ENCODE measurements around the gene SCN5A. TPM values are rescaled to one million over a fixed set of nuclear protein-coding genes. Genes with fewer than 3 reads are reported as not detected.

The SCN5A gene
- total RNA-seq, 1 donor from 2014 or later = 4.2 TPM

DNA sequence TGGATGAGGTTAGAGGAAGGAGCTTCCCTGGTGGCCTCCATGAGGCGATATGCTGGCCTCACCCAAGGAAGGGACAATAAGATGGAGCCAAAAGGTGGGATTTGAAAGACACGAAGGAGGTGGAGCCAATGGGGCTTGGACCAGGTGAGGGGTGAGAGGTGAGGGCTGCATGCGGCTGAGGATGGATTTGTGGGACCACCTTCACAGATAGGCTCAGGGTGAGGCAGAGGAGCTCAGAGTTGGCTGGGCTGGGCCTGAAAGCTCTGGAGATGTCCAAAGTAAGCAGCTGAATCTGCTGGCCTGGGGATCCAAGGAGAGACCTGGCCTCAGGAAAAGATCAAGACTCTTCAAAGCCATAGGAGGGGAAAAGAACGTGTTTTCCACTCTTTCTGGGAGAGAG lies 103.5 kb downstream of the SCN5A start:
- Mint-ChIP-seq H3K27ac (no peak overlapping the region), H3K4me3 (ENCODE audit: low read depth) (no peak overlapping the region), H3K4me1 (ENCODE audit: low read depth) (peaks cover 32% of the 10 kb centered on the region), H3K9me3 (ENCODE audit: low read depth) (no peaks in the 10 kb centered on the region), H3K27me3 (no peaks in the 10 kb centered on the region), H3K36me3 (ENCODE audit: insufficient read depth) (peaks cover 2% of the 10 kb centered on the region)
- DNase-seq (ENCODE audit: low spot score, unreplicated experiment) = no peak
- TF ChIP-seq CTCF (IDR thresholded peaks at IDR 0.05; ENCODE audit: unreplicated experiment) = no peak

DNA sequence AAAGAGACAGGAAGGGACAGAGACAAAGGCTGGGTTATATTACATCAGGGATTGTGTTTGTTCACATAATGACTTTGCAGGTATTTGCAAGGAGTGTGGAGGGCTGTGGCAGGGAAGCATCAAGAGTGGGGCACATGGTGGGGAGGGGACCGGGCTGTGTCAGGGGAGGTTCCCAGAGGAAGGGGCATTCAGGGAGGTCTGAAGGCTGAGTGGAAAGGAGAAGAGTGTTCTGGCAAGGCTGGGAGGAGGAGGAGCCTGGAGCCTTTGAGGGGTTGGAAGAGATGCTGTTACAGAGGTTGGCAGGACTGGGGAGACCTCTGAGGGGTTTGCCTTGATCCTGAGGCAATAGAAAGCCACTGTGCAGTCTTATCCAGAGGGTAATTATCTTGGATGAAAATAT lies 103.9 kb downstream of the SCN5A start:
- no peak for DNase-seq (ENCODE audit: low spot score, unreplicated experiment)
- no peaks in the 10 kb centered on the region for H3K27me3 Mint-ChIP-seq
- H3K27ac Mint-ChIP-seq = no peak overlapping the region
- H3K4me3 Mint-ChIP-seq (ENCODE audit: low read depth) = no peak overlapping the region
- H3K36me3 Mint-ChIP-seq (ENCODE audit: insufficient read depth) = peaks cover 2% of the 10 kb centered on the region
- H3K9me3 Mint-ChIP-seq (ENCODE audit: low read depth) = no peaks in the 10 kb centered on the region
- no peak for TF ChIP-seq CTCF (IDR thresholded peaks at IDR 0.05; ENCODE audit: unreplicated experiment)
- peaks cover 32% of the 10 kb centered on the region for H3K4me1 Mint-ChIP-seq (ENCODE audit: low read depth)

GRCh38 chr3:38544926-38545325 lies 104.6 kb downstream of the SCN5A start:
- H3K9me3 Mint-ChIP-seq (ENCODE audit: low read depth) = no peaks in the 10 kb centered on the region
- H3K27ac Mint-ChIP-seq = no peak overlapping the region
- no peaks in the 10 kb centered on the region for H3K27me3 Mint-ChIP-seq
- no peaks in the 10 kb centered on the region for H3K36me3 Mint-ChIP-seq (ENCODE audit: insufficient read depth)
- TF ChIP-seq CTCF (IDR thresholded peaks at IDR 0.05; ENCODE audit: unreplicated experiment) = no peak
- no peak overlapping the region for H3K4me3 Mint-ChIP-seq (ENCODE audit: low read depth)
- H3K4me1 Mint-ChIP-seq (ENCODE audit: low read depth) = peaks cover 32% of the 10 kb centered on the region
- no peak for DNase-seq (ENCODE audit: low spot score, unreplicated experiment)

- TF ChIP-seq CTCF (IDR thresholded peaks at IDR 0.05; ENCODE audit: unreplicated experiment) = no peak
- no peak overlapping the region for H3K4me3 Mint-ChIP-seq (ENCODE audit: low read depth)
- H3K27ac Mint-ChIP-seq = peak overlapping the region; percentile 74
- H3K36me3 Mint-ChIP-seq (ENCODE audit: insufficient read depth) = no peaks in the 10 kb centered on the region
- no peak for DNase-seq (ENCODE audit: low spot score, unreplicated experiment)
- no peaks in the 10 kb centered on the region for H3K27me3 Mint-ChIP-seq
- no peaks in the 10 kb centered on the region for H3K9me3 Mint-ChIP-seq (ENCODE audit: low read depth)
- peaks cover 32% of the 10 kb centered on the region for H3K4me1 Mint-ChIP-seq (ENCODE audit: low read depth)
Observed at GRCh38 chr3:38543586-38543985, 105.9 kb downstream of the SCN5A start.

GRCh38 chr3:38542401-38543298 lies 106.8 kb downstream of the SCN5A start:
- no peak for DNase-seq (ENCODE audit: low spot score, unreplicated experiment)
- no peak for TF ChIP-seq CTCF (IDR thresholded peaks at IDR 0.05; ENCODE audit: unreplicated experiment)
- Mint-ChIP-seq H3K36me3 (ENCODE audit: insufficient read depth) (no peaks in the 10 kb centered on the region), H3K4me3 (ENCODE audit: low read depth) (no peak overlapping the region), H3K27ac (peak overlapping the region; percentile 39), H3K9me3 (ENCODE audit: low read depth) (no peaks in the 10 kb centered on the region), H3K27me3 (no peaks in the 10 kb centered on the region), H3K4me1 (ENCODE audit: low read depth) (peaks cover 28% of the 10 kb centered on the region)
